PC-3 (cell line): ENCODE data around the gene GALNTL6. TPM values are rescaled to one million over a fixed set of nuclear protein-coding genes. Genes with fewer than 3 reads are reported as not detected.
A peak's percentile ranks its signal among the peaks of the same experiment; 100 is the strongest.

Experiments used
- ATAC-seq: fragments of 200-7000 bp; cut with Tn5 transposase; 2 replicates; pipeline ENCODE4 v1.9.1; 2020; ENCODE audit warnings: mild to moderate bottlenecking, moderate library complexity
- Bru-seq: library from RNA; stranded (reverse); fragments of 400-500 nt; gene quantifications from one replicate; lab custom pipeline; 2021; lab: Mats Ljungman, UMichigan
- BruChase-seq, 2 experiments: library from RNA; stranded (reverse); fragments of 400-500 nt; gene quantifications; one replicate each; lab custom pipeline; 2021; lab: Mats Ljungman, UMichigan
- BruUV-seq: library from RNA; stranded (reverse); fragments of 400-500 nt; replicated peaks from 2 replicates; lab custom pipeline; 2021; lab: Mats Ljungman, UMichigan
- CTCF ChIA-PET: fragments of 300-600 bp; sonication (Branson Sonifier 250); formaldehyde crosslinking; loops from one replicate; lab custom pipeline; 2022; ENCODE audit warnings: antibody characterized with exemption; lab: Charles Lee
- POLR2A ChIA-PET: fragments of 300-600 bp; sonication (Branson Sonifier 250); formaldehyde crosslinking; loops from one replicate; lab custom pipeline; 2022; ENCODE audit warnings: antibody characterized with exemption; ENCODE audit not compliant: unreplicated experiment; lab: Charles Lee
- DNase-seq: peaks from one replicate; pipeline ENCODE4 v3.0.0-alpha.2; 2015
- H2AFZ ChIP-seq: fragments of 300-600 bp; sonication (generic); 2 replicates; pipeline ENCODE4 v1.6.0; 2016; ENCODE audit warnings: antibody characterized with exemption, low read length
- H3F3A ChIP-seq: fragments of 300-600 bp; sonication (generic); one replicate; pipeline ENCODE4 v1.6.0; 2017; ENCODE audit warnings: antibody characterized with exemption, low read length, control low read depth, mild to moderate bottlenecking; ENCODE audit not compliant: unreplicated experiment
- H3K27ac ChIP-seq: fragments of 300-600 bp; sonication (generic); 2 replicates; pipeline ENCODE4 v1.5.1; 2016; ENCODE audit warnings: mild to moderate bottlenecking, low read length
- H3K27me3 ChIP-seq: fragments of 300-600 bp; sonication (generic); 2 replicates; pipeline ENCODE4 v1.6.1; 2016; ENCODE audit warnings: low read length, mixed read lengths
- H3K36me3 ChIP-seq: fragments of 300-600 bp; sonication (generic); 2 replicates; pipeline ENCODE4 v1.6.1; 2016; ENCODE audit warnings: low read depth, mixed run types, low read length, mixed read lengths
- H3K4me1 ChIP-seq: fragments of 300-600 bp; sonication (generic); 2 replicates; pipeline ENCODE4 v1.5.1; 2016; ENCODE audit warnings: low read length; ENCODE audit not compliant: insufficient read depth
- H3K4me2 ChIP-seq: fragments of 300-600 bp; sonication (generic); 2 replicates; pipeline ENCODE4 v1.6.0; 2016; ENCODE audit warnings: low read length
- H3K4me3 ChIP-seq: fragments of 300-600 bp; sonication (generic); 2 replicates; pipeline ENCODE4 v1.5.1; 2016; ENCODE audit warnings: mild to moderate bottlenecking, low read length, mixed read lengths
- H3K79me2 ChIP-seq: fragments of 300-600 bp; sonication (generic); 2 replicates; pipeline ENCODE4 v1.6.1; 2017; ENCODE audit warnings: low read length, mixed read lengths
- H3K9ac ChIP-seq: fragments of 300-600 bp; sonication (generic); 2 replicates; pipeline ENCODE4 v1.6.0; 2016; ENCODE audit warnings: mild to moderate bottlenecking, low read length
- H3K9me2 ChIP-seq: fragments of 300-600 bp; sonication (generic); replicated peaks from 2 replicates; pipeline ENCODE4 v1.6.1; 2016; ENCODE audit warnings: mixed run types, low read length, mixed read lengths
- H3K9me3 ChIP-seq: fragments of 300-600 bp; sonication (generic); 2 replicates; pipeline ENCODE4 v1.6.1; 2016; ENCODE audit warnings: low read length, mixed read lengths
- H4K20me1 ChIP-seq: fragments of 300-600 bp; sonication (generic); 2 replicates; pipeline ENCODE4 v1.6.1; 2016; ENCODE audit warnings: low read length, mixed read lengths
- CTCF ChIP-seq: fragments of 300-600 bp; sonication (generic); conservative IDR thresholded peaks from 2 replicates; pipeline ENCODE4 v1.5.1; 2017; ENCODE audit warnings: antibody characterized with exemption, low read depth, mild to moderate bottlenecking, low read length
- EZH2 ChIP-seq: fragments of 300-600 bp; sonication (generic); IDR thresholded peaks from one replicate; pipeline ENCODE4 v1.6.1; 2017; ENCODE audit warnings: antibody characterized with exemption, mild to moderate bottlenecking, low read length; ENCODE audit not compliant: unreplicated experiment
- EZH2phosphoT487 ChIP-seq: fragments of 300-600 bp; sonication (generic); IDR thresholded peaks from 2 replicates; pipeline ENCODE4 v1.6.1; 2018; ENCODE audit warnings: mild to moderate bottlenecking, antibody characterized with exemption, low read length, borderline replicate concordance
- intact Hi-C: fragments of 100-400 bp; cut with micrococcal nuclease; formaldehyde crosslinking; loops from 2 replicates; pipeline ENCODE4 v1.9.0; 2023
- long read RNA-seq: library from polyadenylated mRNA; unstranded; transcript quantifications from one replicate; pipeline ENCODE4 v2.0.0, GENCODE V29; 2021; ENCODE audit not compliant: unreplicated experiment
- total RNA-seq: library from RNA; depleted of rRNA; stranded (reverse); fragments of >200 nt; gene quantifications from 2 replicates; pipeline ENCODE4 v1.2.3, GENCODE V29; 2014; rRNA removed

GALNTL6 gene
- total RNA-seq (not detected in 2 replicates), Bru-seq, nascent RNA (percentile 1 among the genes with signal in this experiment), BruChase-seq, experiment 1, labeled RNA remaining after a 6-hour chase (percentile 1 among the genes with signal in this experiment), BruChase-seq, experiment 2, labeled RNA remaining after a 2-hour chase (percentile 1 among the genes with signal in this experiment)
- long read RNA-seq, result 0 reads

DNA sequence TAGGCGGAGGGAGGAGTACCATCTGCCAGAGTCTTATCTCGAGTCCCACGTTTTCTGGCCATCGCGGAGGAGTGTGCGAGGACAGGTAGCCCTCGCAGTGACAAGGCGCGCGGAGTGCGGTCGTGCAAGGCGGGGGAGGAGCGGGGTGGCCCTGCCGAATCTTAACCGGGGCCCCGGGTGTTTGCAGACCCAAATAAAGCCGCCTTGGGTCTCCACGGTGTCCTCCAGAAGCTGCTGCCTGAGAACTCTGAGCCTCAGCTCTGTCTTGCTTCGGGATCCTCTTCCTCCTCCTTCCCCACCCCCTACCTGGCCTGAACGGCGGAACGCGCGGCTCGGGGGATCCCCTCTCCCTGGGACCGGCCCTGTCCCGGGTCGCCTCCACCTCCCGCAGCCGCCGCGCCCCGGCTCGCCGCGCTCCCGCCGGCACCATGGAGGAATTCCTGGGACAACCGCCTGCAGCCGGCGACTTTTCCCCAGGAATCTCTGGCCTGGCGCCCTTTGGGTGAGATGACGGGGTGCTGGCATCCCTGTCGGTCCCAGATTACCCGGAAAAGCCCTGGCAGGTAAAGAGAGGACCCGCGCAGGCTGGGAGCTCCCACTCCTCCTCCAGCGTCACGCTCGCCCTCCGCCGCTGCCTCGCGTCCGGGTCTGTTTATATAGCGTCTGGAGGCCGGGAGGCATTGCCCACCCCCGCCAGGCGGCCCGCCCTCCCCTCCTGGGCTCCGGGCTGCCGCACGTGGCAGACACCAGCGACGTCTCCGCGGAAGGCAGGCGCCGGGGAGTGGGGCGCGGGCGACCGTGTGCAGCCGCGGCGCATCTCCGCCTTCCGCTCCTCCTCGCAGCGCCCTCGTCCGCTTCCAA lies at the start of gene GALNTL6:
TSS of gene GALNTL6 (plus strand) at position 740 of the 861 bp plus-strand sequence.
- ChIA-PET POLR2A (no interaction called here), CTCF (no interaction called here)
- Histone ChIP-seq H3K79me2 (no peaks in the 10 kb centered on the region), H3K4me1 (no peaks in the 10 kb centered on the region), H3K9me2 (no peaks in the 10 kb centered on the region), H3F3A (no peaks in the 10 kb centered on the region), H3K4me3 (no peak within 1 kb of the TSS), H3K9me3 (no peaks in the 10 kb centered on the region), H3K4me2 (no peak within 1 kb of the TSS), H2AFZ (no peak within 1 kb of the TSS), H3K27ac (no peak within 1 kb of the TSS), H4K20me1 (no peaks in the 10 kb centered on the region), H3K9ac (no peak within 1 kb of the TSS), H3K36me3 (no peaks in the 10 kb centered on the region), H3K27me3 (no peaks in the 10 kb centered on the region)
- no peak for ATAC-seq
- TF ChIP-seq EZH2phosphoT487, result no peak
- TF ChIP-seq CTCF, result no peak
- no peak for TF ChIP-seq EZH2
- intact Hi-C loops, result no loop called here
- DNase-seq, result no peak
- BruUV-seq, result no TSS peak

DNA sequence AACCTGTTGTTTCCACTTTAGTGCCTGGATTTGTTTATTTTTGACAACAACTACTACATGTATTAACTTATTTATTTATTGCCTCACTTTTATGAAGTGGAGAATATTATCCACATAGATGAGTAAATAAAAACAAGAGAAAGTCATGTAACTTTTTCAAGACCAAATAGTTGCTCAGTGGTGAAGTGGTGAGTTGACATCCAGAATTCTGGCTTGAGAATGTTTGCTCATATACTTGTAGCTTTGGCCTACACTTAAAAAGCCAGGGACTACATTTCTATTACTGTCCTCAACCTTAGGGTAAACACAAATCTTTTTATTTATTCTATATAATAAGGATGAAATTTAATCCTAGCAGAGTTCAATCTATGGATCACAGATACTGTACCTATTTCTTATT lies 47.7 kb upstream of the GALNTL6 start:
- ChIA-PET CTCF (no interaction called here), POLR2A (no interaction called here)
- no peaks in the 10 kb centered on the region for H3K79me2 ChIP-seq
- ATAC-seq (no peak), DNase-seq (no peak)
- no peaks in the 10 kb centered on the region for H3F3A ChIP-seq
- no TSS peak for BruUV-seq
- H3K27me3 ChIP-seq, result no peaks in the 10 kb centered on the region
- H3K9me3 ChIP-seq, result no peaks in the 10 kb centered on the region
- H3K4me3 ChIP-seq, result no peak overlapping the region
- H3K4me1 ChIP-seq, result no peaks in the 10 kb centered on the region
- no peak overlapping the region for H3K9ac ChIP-seq
- TF ChIP-seq EZH2, result no peak
- no peak for TF ChIP-seq CTCF
- TF ChIP-seq EZH2phosphoT487, result no peak
- no peaks in the 10 kb centered on the region for H4K20me1 ChIP-seq
- H3K9me2 ChIP-seq, result no peaks in the 10 kb centered on the region
- no peak overlapping the region for H2AFZ ChIP-seq
- H3K4me2 ChIP-seq, result no peak overlapping the region
- H3K27ac ChIP-seq, result no peak overlapping the region
- intact Hi-C loops, result no loop called here
- no peaks in the 10 kb centered on the region for H3K36me3 ChIP-seq

GRCh38 chr4:171774642-171775190 lies 38.5 kb upstream of the GALNTL6 start:
- no peak overlapping the region for H2AFZ ChIP-seq
- no peaks in the 10 kb centered on the region for H3K4me1 ChIP-seq
- DNase-seq, result no peak
- H3K9me2 ChIP-seq, result no peaks in the 10 kb centered on the region
- no peak for TF ChIP-seq CTCF
- no peak for TF ChIP-seq EZH2
- no peak for TF ChIP-seq EZH2phosphoT487
- no peaks in the 10 kb centered on the region for H4K20me1 ChIP-seq
- BruUV-seq, result no TSS peak
- no peaks in the 10 kb centered on the region for H3K9me3 ChIP-seq
- H3K27me3 ChIP-seq, result no peaks in the 10 kb centered on the region
- no peaks in the 10 kb centered on the region for H3K79me2 ChIP-seq
- H3K36me3 ChIP-seq, result no peaks in the 10 kb centered on the region
- no peak for ATAC-seq
- intact Hi-C loops, result no loop called here
- no peak overlapping the region for H3K27ac ChIP-seq
- H3K4me2 ChIP-seq, result no peak overlapping the region
- H3K9ac ChIP-seq, result no peak overlapping the region
- no peaks in the 10 kb centered on the region for H3F3A ChIP-seq
- CTCF ChIA-PET, result no interaction called here
- POLR2A ChIA-PET, result no interaction called here
- no peak overlapping the region for H3K4me3 ChIP-seq
